Prostate gland (tissue), 2 donors: ENCODE data around the gene MEIS2.

Experiments used
- POLR2A ChIP-seq: fragments of 450-650 bp; IDR thresholded peaks from one replicate; pipeline ENCODE4 v1.6.1; 2016; ENCODE audit warnings: antibody characterized with exemption, mild to moderate bottlenecking
- TF ChIP-seq, protein P1 (sequence below), 4 experiments: fragments of 200-600 bp in 2 of 4; fragments of 450-650 bp in 2 of 4; sonication (generic) in 2 of 4; IDR thresholded peaks; 1 replicate in 3 of 4; 2 replicates in 1 of 4; pipeline ENCODE4 v1.5.1; 2016 to 2019; ENCODE audit warnings: antibody characterized with exemption in 4 of 4, mild to moderate bottlenecking in 2 of 4, moderate library complexity in 2 of 4

- TF ChIP-seq POLR2A: no peak
- TF ChIP-seq, protein P1, sequence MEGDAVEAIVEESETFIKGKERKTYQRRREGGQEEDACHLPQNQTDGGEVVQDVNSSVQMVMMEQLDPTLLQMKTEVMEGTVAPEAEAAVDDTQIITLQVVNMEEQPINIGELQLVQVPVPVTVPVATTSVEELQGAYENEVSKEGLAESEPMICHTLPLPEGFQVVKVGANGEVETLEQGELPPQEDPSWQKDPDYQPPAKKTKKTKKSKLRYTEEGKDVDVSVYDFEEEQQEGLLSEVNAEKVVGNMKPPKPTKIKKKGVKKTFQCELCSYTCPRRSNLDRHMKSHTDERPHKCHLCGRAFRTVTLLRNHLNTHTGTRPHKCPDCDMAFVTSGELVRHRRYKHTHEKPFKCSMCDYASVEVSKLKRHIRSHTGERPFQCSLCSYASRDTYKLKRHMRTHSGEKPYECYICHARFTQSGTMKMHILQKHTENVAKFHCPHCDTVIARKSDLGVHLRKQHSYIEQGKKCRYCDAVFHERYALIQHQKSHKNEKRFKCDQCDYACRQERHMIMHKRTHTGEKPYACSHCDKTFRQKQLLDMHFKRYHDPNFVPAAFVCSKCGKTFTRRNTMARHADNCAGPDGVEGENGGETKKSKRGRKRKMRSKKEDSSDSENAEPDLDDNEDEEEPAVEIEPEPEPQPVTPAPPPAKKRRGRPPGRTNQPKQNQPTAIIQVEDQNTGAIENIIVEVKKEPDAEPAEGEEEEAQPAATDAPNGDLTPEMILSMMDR (IDR thresholded peaks at IDR 0.05): no peak
Measured at GRCh38 chr15:36887214-36887961, 213.0 kb downstream of the MEIS2 start.
